ENCODE data around the gene ERC2.

The ERC2 gene

DNA sequence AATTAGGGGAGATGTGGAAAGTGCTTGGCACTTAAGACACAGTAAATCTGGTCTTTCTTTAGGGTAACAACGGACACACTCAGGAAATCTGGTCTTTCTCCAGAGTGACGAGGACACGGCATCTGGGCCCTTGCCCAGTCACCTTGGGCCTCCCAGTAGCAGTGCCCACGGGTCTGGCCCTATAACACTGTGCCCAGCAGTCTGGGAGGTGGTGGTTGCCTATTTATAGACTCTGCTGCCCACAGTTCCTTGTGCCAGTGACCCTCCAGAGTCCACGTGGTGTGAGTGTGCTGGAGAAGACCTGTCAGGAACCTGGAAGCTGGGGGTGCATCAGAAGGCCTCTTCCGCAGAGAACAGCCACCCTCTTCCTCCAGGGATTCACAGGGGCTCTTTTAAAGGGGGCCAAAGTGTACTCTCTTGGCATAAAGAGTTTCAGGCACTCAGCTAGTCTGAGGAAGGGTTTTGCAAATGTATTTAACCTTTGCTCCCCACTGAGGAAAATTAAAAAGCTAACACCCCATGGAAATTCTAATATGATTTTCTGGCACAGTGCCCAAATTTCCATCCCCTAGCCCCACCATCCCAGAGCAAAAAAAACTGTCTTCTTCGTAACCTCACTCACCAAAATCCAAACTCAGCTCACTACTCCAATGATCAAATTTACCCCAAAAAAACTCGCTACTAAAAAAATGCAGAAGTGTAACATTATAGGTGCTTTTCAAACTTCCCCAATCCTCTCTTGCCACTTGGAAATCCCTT is 996.6 kb downstream of the ERC2 start:
- no peak for DNase-seq (ENCODE audit: low read depth)

DNA sequence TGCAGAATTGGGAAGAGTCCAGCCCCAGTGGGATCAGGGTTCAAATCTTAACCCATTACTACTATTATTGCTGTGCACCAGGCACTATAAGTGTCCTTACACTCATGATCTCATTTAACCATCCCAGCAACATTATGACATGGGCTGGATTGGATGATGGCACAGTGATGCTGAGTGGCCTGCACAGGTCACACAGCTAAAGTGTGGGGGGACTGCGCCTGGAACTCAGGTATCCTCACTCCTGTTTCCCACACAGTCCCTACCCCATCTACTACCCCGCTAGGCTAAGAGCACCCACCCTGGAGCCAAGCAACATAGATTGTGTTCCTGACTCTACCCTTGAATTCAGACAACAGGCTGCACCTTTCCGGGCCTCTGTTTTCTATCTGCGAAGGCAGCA is 997.2 kb downstream of the ERC2 start:
- DNase-seq (ENCODE audit: low read depth) = no peak

DNA sequence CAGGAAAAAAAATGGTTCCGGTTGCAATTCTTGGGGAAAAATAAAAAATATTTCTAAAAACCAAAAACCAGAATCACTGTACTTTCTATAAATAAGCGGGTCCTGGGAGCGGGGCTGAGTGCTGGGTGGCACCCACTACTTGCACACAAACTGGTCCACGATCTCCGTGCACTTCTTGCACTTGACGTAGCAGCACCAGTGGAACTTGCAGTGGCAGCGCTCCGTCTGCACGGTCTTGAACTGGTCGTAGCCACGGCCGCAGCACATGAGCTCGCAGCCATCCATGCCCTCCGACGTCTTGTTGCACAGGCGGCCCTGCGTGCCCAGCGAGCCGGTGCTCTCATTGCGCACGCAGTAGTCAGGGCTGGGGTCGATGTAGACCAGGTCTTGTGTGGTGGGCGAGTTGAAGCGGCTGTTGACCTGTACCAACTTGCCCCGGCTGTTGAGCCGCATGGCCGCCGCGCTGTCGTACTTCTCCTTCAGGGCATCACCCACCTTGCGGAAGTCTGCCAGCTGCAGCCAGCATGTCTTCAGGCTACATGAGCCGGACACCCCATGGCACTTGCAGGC is 998.2 kb downstream of the ERC2 start:
- no peak for DNase-seq (ENCODE audit: low read depth)

DNA sequence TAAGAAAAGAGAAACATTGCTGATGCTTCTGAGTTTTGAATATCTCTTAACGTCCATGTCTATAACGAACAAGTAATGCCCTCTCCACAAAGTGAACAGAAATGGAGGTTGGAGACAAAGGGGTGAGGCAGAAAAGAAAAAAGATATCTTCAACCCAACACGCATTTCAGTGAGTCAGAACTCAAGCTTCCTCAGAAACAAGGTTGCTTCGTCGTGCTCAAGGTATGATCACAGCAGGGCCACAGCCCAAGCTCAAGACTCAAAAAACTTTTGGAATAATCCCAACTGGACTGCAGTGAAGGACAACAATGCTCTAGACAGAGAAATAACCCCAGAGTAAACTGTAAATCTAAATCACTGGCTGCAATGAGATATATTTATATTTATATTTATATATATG is 1000.0 kb downstream of the ERC2 start:
- DNase-seq (ENCODE audit: low read depth) = no peak

DNA sequence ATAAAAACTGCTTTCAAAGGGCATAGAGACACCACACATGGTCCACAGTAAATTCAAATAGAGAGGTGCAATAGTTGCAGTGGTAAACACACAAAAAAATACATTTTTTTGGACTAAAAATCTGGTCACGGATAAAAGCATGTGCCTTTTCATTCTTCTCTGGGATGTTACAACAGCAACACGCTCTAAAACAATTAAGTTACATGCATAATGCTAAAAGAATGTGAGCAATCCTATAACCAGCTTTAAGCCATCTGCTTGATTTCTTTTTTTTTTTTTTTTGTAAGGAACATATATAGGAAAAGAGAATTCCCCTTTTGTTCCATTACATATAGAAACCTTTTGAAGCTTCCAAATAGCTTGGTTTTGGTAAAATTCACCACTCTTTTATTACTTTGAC is 1001.2 kb downstream of the ERC2 start:
- no peak for DNase-seq (ENCODE audit: low read depth)

DNA sequence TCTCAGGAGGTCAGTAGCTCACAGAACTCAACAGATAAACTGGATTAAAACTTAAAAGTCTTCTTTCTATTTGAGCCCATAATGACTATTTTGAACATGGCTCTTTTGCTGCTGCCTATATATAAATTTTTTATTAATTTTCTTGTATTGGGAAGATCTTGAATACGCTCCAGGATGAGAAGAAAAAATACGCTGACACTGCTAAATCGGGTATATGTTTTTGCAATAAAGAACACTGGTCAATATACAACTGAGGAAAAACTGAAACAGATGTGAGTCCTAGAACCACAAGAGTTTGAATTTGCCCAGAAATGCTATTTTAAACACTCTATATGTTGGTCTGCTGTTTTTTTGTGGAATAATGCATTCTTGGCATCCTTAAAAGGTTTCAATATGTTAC is 1001.7 kb downstream of the ERC2 start:
- no peak for DNase-seq (ENCODE audit: low read depth)

DNA sequence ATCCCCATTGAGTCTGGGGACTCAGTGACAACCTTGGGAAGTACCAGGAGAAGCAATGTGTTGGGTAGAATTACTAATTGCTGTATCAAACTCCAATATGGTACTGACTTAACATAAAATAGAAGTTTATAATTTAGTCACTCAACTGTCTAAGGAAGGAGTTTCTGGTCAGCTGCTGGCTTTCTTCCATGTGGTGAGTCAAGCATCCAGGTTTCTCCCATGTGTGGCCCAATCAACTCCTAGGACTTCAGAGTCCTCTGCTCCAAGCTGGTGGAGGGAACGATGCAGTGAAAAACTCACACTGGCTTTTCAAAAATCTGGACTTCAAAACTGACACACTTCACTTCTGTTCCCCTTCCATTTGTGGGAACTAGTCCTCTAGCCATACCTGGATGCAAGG is 1006.4 kb downstream of the ERC2 start:
- no peak for DNase-seq (ENCODE audit: low read depth)

DNA sequence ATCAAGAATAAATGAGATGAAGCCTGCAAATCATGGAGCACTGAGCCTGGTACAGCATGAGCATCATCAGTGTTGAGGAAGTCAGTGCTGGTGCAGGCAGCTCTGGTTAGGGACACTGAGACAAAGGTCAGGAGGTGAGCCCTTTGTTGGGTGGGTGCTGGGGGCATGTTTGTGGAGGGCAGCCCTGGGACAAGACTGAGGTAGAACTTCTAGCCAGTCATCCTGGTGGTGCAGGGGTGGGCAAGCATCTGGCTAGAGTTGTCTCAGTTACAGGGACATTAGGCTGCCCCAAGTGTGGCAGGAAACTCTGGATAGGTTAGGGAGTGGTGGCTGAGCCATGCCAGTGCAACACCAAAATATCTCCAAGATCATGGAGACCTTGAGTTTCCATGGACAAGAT is 1008.4 kb downstream of the ERC2 start:
- no peak for DNase-seq (ENCODE audit: low read depth)
